Measurements from ENCODE around the gene HS3ST4. TPM values are rescaled to one million over a fixed set of nuclear protein-coding genes. Genes with fewer than 3 reads are reported as not detected.

The HS3ST4 gene
- total and polyA plus RNA-seq, 2 experiments from 2014 or later, result 0.44 to 2.1 TPM

DNA sequence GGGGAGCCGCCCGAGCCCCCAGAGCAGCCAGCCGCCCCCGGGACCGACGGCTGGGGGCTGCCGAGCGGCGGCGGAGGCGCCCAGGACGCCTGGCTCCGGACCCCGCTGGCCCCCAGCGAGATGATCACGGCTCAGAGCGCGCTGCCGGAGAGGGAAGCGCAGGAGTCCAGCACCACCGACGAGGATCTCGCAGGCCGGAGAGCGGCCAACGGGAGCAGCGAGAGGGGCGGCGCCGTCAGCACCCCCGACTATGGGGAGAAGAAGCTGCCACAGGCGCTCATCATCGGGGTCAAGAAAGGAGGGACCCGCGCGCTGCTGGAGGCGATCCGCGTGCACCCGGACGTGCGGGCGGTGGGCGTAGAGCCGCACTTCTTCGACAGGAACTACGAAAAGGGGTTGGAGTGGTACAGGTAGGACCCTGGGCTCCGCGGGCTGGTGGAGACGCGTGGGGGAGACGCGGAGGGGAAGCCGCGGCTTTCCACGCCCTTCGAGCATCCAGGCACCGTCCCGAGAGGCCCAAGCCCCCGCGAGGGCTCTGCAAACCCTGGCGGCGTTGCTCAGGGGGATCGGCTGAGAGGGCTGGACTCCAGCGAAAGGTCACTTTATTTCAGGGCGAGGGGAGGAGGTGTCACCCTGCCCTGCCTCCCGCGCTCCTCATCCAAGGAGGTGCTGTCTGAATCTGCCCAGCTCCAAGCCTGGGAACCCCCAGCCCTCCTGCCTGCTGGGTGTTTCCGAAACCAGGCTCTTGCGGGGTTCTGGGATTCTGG lies 1.2 kb downstream of the HS3ST4 start:
- TF ChIP-seq CREB1 (CRISPR knock-in tag; IDR thresholded peaks at IDR 0.05; ENCODE audit: low read depth), result no peak
- TF ChIP-seq ETS1 (IDR thresholded peaks at IDR 0.05), result no peak
- no peak for TF ChIP-seq JUNB (IDR thresholded peaks at IDR 0.05; ENCODE audit: unreplicated experiment)
- TF ChIP-seq ZNF114 (CRISPR knock-in tag; IDR thresholded peaks at IDR 0.05), result no peak
- no peaks in the 10 kb centered on the region for H3K4me1 ChIP-seq (ENCODE audit: insufficient read depth)
- H3F3A ChIP-seq (replicated peaks; ENCODE audit: low read depth), result 0 out of 2 replicates have a peak, but pooled peaks cover 4% of the 10 kb centered on the region
- Mint-ChIP-seq H3K27me3 (ENCODE audit: insufficient read depth, low read depth, poor library complexity) (peaks cover 26% of the 10 kb centered on the region), H3K4me1 (peaks cover 25% of the 10 kb centered on the region), H3K36me3 (ENCODE audit: low read depth) (peaks cover 7% of the 10 kb centered on the region), H3K9me3 (peaks cover 72% of the 10 kb centered on the region), H3K27ac (no peak overlapping the region), H3K4me3 (peak overlapping the region; percentile 74)
- no peak overlapping the region for H2AFZ ChIP-seq
- peaks cover 7% of the 10 kb centered on the region; the same call in 1 of the 2 replicates for H4K20me1 ChIP-seq (replicated peaks; ENCODE audit: insufficient read depth)
- H3K27me3 ChIP-seq (ENCODE audit: insufficient read depth), result peaks cover 53% of the 10 kb centered on the region
- H3K9me2 ChIP-seq (ENCODE audit: insufficient read depth), result no peaks in the 10 kb centered on the region; the same call in 1 of the 2 replicates
- DNase-seq (ENCODE audit: low spot score) (peak; percentile 62), ATAC-seq (peak; percentile 56)
- H3K79me2 ChIP-seq (replicated peaks; ENCODE audit: insufficient read depth), result no peaks in the 10 kb centered on the region
- no peaks in the 10 kb centered on the region for H3K36me3 ChIP-seq (ENCODE audit: insufficient read depth)
- H3K27ac ChIP-seq (ENCODE audit: low read depth), result no peak overlapping the region
- H3K4me2 ChIP-seq, result peak overlapping the region; percentile 86
- H3K4me3 ChIP-seq, result peak overlapping the region; percentile 70

DNA sequence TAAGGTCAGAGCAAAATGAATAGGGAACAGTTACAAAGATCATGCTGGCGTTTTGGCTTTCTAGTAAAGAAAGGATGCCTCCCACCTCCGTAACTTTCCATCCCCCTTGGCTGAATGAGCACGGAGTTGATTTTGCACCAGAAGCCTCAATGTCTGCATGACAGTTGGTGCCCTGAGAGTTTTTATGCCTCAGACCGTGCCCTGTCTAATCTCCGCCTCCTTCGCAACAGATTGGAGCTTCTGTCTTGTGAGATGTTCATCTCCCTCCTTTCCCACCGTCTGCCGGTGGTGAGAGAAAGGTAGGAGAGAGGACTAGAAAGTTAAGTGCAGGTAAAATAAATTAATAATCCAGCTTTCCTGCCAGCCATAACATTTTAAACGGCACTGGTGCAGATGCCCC lies 1.9 kb downstream of the HS3ST4 start:
- no peaks in the 10 kb centered on the region for H3K9me2 ChIP-seq (ENCODE audit: insufficient read depth)
- Mint-ChIP-seq H3K4me1 (peaks cover 25% of the 10 kb centered on the region), H3K36me3 (ENCODE audit: low read depth) (peaks cover 8% of the 10 kb centered on the region), H3K9me3 (peaks cover 72% of the 10 kb centered on the region), H3K27me3 (ENCODE audit: insufficient read depth, low read depth, poor library complexity) (peaks cover 28% of the 10 kb centered on the region), H3K4me3 (peak overlapping the region; percentile 74), H3K27ac (no peak overlapping the region)
- H3K36me3 ChIP-seq (ENCODE audit: insufficient read depth), result no peaks in the 10 kb centered on the region
- no peak for ATAC-seq
- peaks cover 7% of the 10 kb centered on the region; the same call in 1 of the 2 replicates for H4K20me1 ChIP-seq (replicated peaks; ENCODE audit: insufficient read depth)
- peak overlapping the region; percentile 86 for H3K4me2 ChIP-seq
- H3K4me1 ChIP-seq (ENCODE audit: insufficient read depth), result no peaks in the 10 kb centered on the region
- H3K79me2 ChIP-seq (replicated peaks; ENCODE audit: insufficient read depth), result no peaks in the 10 kb centered on the region
- no peak for DNase-seq (ENCODE audit: low spot score)
- H3K27me3 ChIP-seq (ENCODE audit: insufficient read depth), result peaks cover 53% of the 10 kb centered on the region
- H3K27ac ChIP-seq (ENCODE audit: low read depth), result no peak overlapping the region
- peak overlapping the region; percentile 70 for H3K4me3 ChIP-seq
- no peak overlapping the region for H2AFZ ChIP-seq
- 0 out of 2 replicates have a peak, but pooled peaks cover 4% of the 10 kb centered on the region for H3F3A ChIP-seq (replicated peaks; ENCODE audit: low read depth)
- no peak for TF ChIP-seq REST (IDR thresholded peaks at IDR 0.05; ENCODE audit: unreplicated experiment)
- no peak for TF ChIP-seq CTCF (conservative IDR thresholded peaks at IDR 0.05; ENCODE audit: low read depth in 2 of 2)
- no peak for TF ChIP-seq NANOG (IDR thresholded peaks at IDR 0.05; ENCODE audit: borderline replicate concordance)
- TF ChIP-seq STAT1 (IDR thresholded peaks at IDR 0.05; ENCODE audit: unreplicated experiment), result no peak
